Heart left ventricle (tissue), 16 donors: ENCODE data around the gene CCBE1. TPM values are rescaled to one million over a fixed set of nuclear protein-coding genes. Genes with fewer than 3 reads are reported as not detected.

Experiments used
- ATAC-seq, 4 donors: fragments of 200-7000 bp; cut with Tn5 transposase; one replicate each; pipeline ENCODE4 v1.9.1; 2020 to 2022; ENCODE audit warnings: moderate library complexity in 4 of 4, mild to moderate bottlenecking in 3 of 4, moderate number of reproducible peaks in 1 of 4
- DNase-seq, 5 donors: peaks; one replicate each; pipeline ENCODE4 v3.0.0-alpha.2; 2020
- H3K27ac ChIP-seq, 12 donors: fragments of 200-600 bp; sonication (generic) in 4 of 12; one replicate each; pipeline versions ENCODE4 v1.5.0 to v1.8.0; 2016 to 2022; ENCODE audit warnings: mild to moderate bottlenecking in 2 of 12
- H3K27me3 ChIP-seq, 9 donors: fragments of 200-600 bp; sonication (generic) in 2 of 9; one replicate each; pipeline versions ENCODE4 v1.5.1 to v1.8.0; 2016 to 2022; ENCODE audit warnings: mild to moderate bottlenecking in 3 of 9
- H3K36me3 ChIP-seq, 9 donors: fragments of 200-600 bp; sonication (generic) in 2 of 9; one replicate each; pipeline versions ENCODE4 v1.5.0 to v1.8.0; 2018 to 2022; ENCODE audit warnings: mild to moderate bottlenecking in 2 of 9
- H3K4me1 ChIP-seq, 12 donors: fragments of 200-600 bp; sonication (generic) in 4 of 12; one replicate each; pipeline versions ENCODE4 v1.5.0 to v1.8.0; 2016 to 2022; ENCODE audit warnings: mild to moderate bottlenecking in 3 of 12
- H3K4me3 ChIP-seq, 12 donors: fragments of 200-600 bp; sonication (generic) in 4 of 12; one replicate each; pipeline versions ENCODE4 v1.5.0 to v1.8.0; 2017 to 2022; ENCODE audit warnings: mild to moderate bottlenecking in 9 of 12, moderate library complexity in 4 of 12
- H3K9me3 ChIP-seq, 12 donors: fragments of 200-600 bp; sonication (generic) in 4 of 12; one replicate each; pipeline versions ENCODE4 v1.5.0 to v1.8.0; 2016 to 2022; ENCODE audit warnings: mild to moderate bottlenecking in 1 of 12
- POLR2A ChIP-seq, 2 donors: fragments of 450-650 bp; IDR thresholded peaks; one replicate each; pipeline ENCODE4 v1.6.1; 2017; ENCODE audit warnings: antibody characterized with exemption in 2 of 2, mild to moderate bottlenecking in 2 of 2, moderate library complexity in 2 of 2
- WGBS, 4 donors: extraction: QIAGEN DNeasy Blood & Tissue Kit in 2 of 4; methylation state at CpG; one replicate each; pipeline versions ENCODE4 v1.1.5 to v1.1.7; 2013 to 2018; 5-methylcytosine and 5-hydroxymethylcytosine counted together
- intact Hi-C, 10 donors: fragments of 100-400 bp; cut with DNase I; formaldehyde crosslinking; loops; one replicate each; pipeline versions ENCODE4 v1.11.1 to v1.14.2; 2022
- polyA plus RNA-seq, 2 donors: library from polyadenylated mRNA; stranded (reverse); fragments of 200-250 nt; gene quantifications; one replicate each; pipeline ENCODE4 v1.2.3, GENCODE V29; 2013
- total RNA-seq, 9 donors: library from RNA; depleted of rRNA in 2 of 9; stranded (reverse); fragments of >200 nt in 2 of 9; fragmentation: NEBNext Ultra II Directional in 3 of 9; extraction: Animal tissue kit (Norgen Biotek cat#: 25700) in 3 of 9; gene quantifications; one replicate each; pipeline versions ENCODE4 v1.1.0 to v1.2.4, GENCODE V29; 2016 to 2023
- TF ChIP-seq, protein P1 (sequence below), 12 donors: fragments of 200-600 bp; sonication (generic) in 4 of 12; IDR thresholded peaks; one replicate each; pipeline versions ENCODE4 v1.5.0 to v1.8.0; 2018 to 2022; ENCODE audit warnings: antibody characterized with exemption in 12 of 12, mild to moderate bottlenecking in 5 of 12
- donor health status: ischemic (EF 13 %, LVEDD 7.1; RV severe dilation, severe dysfunction).
- donor health status: healthy with polysubstance abuse.
- donor health status: DM: no; HTN: yes; CAD: no.
- donor health status: DM: no; HTN: no; CAD: no.
- donor health status: ischemic (EF 25% LVEDD 6.9; RV normal size, moderate dysfunction).
- donor health status: ischemic (EF 25% LVEDD 5.7; RV mildly dilated, moderate dysfunction).
- donor health status: healthy.
- donor health status: DM: yes; HTN: yes; CAD: no.
- donor health status: ischemic (EF 35%, LVEDD 5.7; RV mildly dilated, moderate dysfunction).
- donor health status: nonischemic (EF 11% LVEDD 7.7; RV severe dilation, severe dysfunction).
- donor health status: DM: yes; HTN: yes; CAD: no.
- donor health status: PGD.
- donor health status: ischemic (EF 29% LVEDD 5.4; RV normal size, mild dysfunction).
- donor health status: nonischemic (EF 23%, LVEDD 6.1; RV moderate dilation, normal function).

CCBE1 gene
- total and polyA plus RNA-seq, 11 donors, result 0.15 to 6.3 (median 0.74) TPM

DNA sequence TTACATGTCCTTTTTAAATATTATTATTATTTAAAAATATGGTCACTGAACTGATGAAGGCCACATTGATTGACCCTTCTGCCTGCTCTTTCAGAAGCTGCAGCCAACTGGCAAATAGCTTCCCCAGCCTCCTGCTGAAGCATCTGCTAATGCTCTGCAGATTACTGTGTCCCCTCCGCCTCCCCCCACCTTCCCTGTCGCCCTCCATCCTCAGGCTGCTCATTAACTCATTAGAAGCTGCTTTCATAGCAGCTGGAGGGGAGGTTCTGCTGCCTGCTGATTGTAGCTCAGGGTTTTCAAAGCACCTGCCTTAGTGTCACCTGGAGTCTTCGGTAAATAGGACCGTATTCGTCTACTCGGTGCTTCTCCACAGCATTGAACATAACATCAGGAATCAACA is 313.4 kb downstream of the CCBE1 start:
- TF ChIP-seq, protein P1, sequence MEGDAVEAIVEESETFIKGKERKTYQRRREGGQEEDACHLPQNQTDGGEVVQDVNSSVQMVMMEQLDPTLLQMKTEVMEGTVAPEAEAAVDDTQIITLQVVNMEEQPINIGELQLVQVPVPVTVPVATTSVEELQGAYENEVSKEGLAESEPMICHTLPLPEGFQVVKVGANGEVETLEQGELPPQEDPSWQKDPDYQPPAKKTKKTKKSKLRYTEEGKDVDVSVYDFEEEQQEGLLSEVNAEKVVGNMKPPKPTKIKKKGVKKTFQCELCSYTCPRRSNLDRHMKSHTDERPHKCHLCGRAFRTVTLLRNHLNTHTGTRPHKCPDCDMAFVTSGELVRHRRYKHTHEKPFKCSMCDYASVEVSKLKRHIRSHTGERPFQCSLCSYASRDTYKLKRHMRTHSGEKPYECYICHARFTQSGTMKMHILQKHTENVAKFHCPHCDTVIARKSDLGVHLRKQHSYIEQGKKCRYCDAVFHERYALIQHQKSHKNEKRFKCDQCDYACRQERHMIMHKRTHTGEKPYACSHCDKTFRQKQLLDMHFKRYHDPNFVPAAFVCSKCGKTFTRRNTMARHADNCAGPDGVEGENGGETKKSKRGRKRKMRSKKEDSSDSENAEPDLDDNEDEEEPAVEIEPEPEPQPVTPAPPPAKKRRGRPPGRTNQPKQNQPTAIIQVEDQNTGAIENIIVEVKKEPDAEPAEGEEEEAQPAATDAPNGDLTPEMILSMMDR (IDR thresholded peaks at IDR 0.05), result no peak
- no peak for TF ChIP-seq POLR2A (IDR thresholded peaks at IDR 0.05)
- Histone ChIP-seq H3K4me3 (no peak overlapping the region), H3K36me3 (no peaks in the 10 kb centered on the region), H3K4me1 (no peaks in the 10 kb centered on the region), H3K27ac (no peak overlapping the region), H3K27me3 (peaks cover 0 to 6% (median 0%) of the 10 kb centered on the region in 9 donors), H3K9me3 (no peaks in the 10 kb centered on the region)
- no peak for ATAC-seq
- no peak for DNase-seq
- intact Hi-C loops, result loop anchor here in 1 of 10 donors (5.0 kb wide), 1 partner anchor 62 kb away; no protein-coding TSS in a partner anchor
- WGBS, 4 donors, result 56 to 67% (median 63%) methylated on average over 6 of the region's 6 CpGs

- no peak for TF ChIP-seq POLR2A (IDR thresholded peaks at IDR 0.05)
- TF ChIP-seq, protein P1 (IDR thresholded peaks at IDR 0.05), result no peak
- Histone ChIP-seq H3K27me3 (peaks cover 0 to 8% (median 0%) of the 10 kb centered on the region in 9 donors), H3K4me3 (no peak overlapping the region), H3K4me1 (no peaks in the 10 kb centered on the region), H3K27ac (no peak overlapping the region), H3K9me3 (no peaks in the 10 kb centered on the region), H3K36me3 (no peaks in the 10 kb centered on the region)
- ATAC-seq (no peak), DNase-seq (no peak)
- 84 to 89% (median 86%) methylated on average over 7 of the region's 7 CpGs for WGBS, 4 donors
- intact Hi-C loops, result loop anchor here in 1 of 10 donors (5.0 kb wide), 1 partner anchor 60 kb away; no protein-coding TSS in a partner anchor
Observed at GRCh38 chr18:59382383-59382782, 314.8 kb downstream of the CCBE1 start.

GRCh38 chr18:59381949-59382348 is 315.3 kb downstream of the CCBE1 start:
- WGBS, 4 donors, result 78 to 85% (median 82%) methylated on average over 6 of the region's 6 CpGs
- Histone ChIP-seq H3K9me3 (no peaks in the 10 kb centered on the region), H3K4me1 (peaks cover 0 to 3% (median 0%) of the 10 kb centered on the region in 12 donors), H3K27me3 (peaks cover 0 to 8% (median 0%) of the 10 kb centered on the region in 9 donors), H3K36me3 (no peaks in the 10 kb centered on the region), H3K4me3 (no peak overlapping the region), H3K27ac (no peak overlapping the region)
- DNase-seq (no peak), ATAC-seq (no peak)
- TF ChIP-seq, protein P1 (IDR thresholded peaks at IDR 0.05), result no peak
- TF ChIP-seq POLR2A (IDR thresholded peaks at IDR 0.05), result no peak
- intact Hi-C loops, result loop anchor here in 1 of 10 donors (5.0 kb wide), 1 partner anchor 60 kb away; no protein-coding TSS in a partner anchor

Other genes starting within 250 kb of the CCBE1 start
- 1 to 10 TPM in 2 of 9 donors, under 1 TPM in 5, not detected in 2; 0.15 to 1.8 (median 0.37) TPM for gene PMAIP1, start 202.6 kb upstream of the CCBE1 start, total RNA-seq
- under 1 TPM; 0.15 to 0.40 TPM for gene PMAIP1, start 202.6 kb upstream of the CCBE1 start, polyA plus RNA-seq